Heart left ventricle (tissue), 16 donors: Measurements from ENCODE around the gene ENAH. TPM values are rescaled to one million over a fixed set of nuclear protein-coding genes. Genes with fewer than 3 reads are reported as not detected.

ENCODE experiments used
- ATAC-seq, 4 donors: fragments of 200-7000 bp; cut with Tn5 transposase; one replicate each; pipeline ENCODE4 v1.9.1; 2020 to 2022; ENCODE audit warnings: moderate library complexity in 4 of 4, mild to moderate bottlenecking in 3 of 4, moderate number of reproducible peaks in 1 of 4
- DNase-seq, 5 donors: peaks; one replicate each; pipeline ENCODE4 v3.0.0-alpha.2; 2020
- H3K27ac ChIP-seq, 12 donors: fragments of 200-600 bp; sonication (generic) in 4 of 12; one replicate each; pipeline versions ENCODE4 v1.5.0 to v1.8.0; 2016 to 2022; ENCODE audit warnings: mild to moderate bottlenecking in 2 of 12
- H3K27me3 ChIP-seq, 9 donors: fragments of 200-600 bp; sonication (generic) in 2 of 9; one replicate each; pipeline versions ENCODE4 v1.5.1 to v1.8.0; 2016 to 2022; ENCODE audit warnings: mild to moderate bottlenecking in 3 of 9
- H3K36me3 ChIP-seq, 9 donors: fragments of 200-600 bp; sonication (generic) in 2 of 9; one replicate each; pipeline versions ENCODE4 v1.5.0 to v1.8.0; 2018 to 2022; ENCODE audit warnings: mild to moderate bottlenecking in 2 of 9
- H3K4me1 ChIP-seq, 12 donors: fragments of 200-600 bp; sonication (generic) in 4 of 12; one replicate each; pipeline versions ENCODE4 v1.5.0 to v1.8.0; 2016 to 2022; ENCODE audit warnings: mild to moderate bottlenecking in 3 of 12
- H3K4me3 ChIP-seq, 12 donors: fragments of 200-600 bp; sonication (generic) in 4 of 12; one replicate each; pipeline versions ENCODE4 v1.5.0 to v1.8.0; 2017 to 2022; ENCODE audit warnings: mild to moderate bottlenecking in 9 of 12, moderate library complexity in 4 of 12
- H3K9me3 ChIP-seq, 12 donors: fragments of 200-600 bp; sonication (generic) in 4 of 12; one replicate each; pipeline versions ENCODE4 v1.5.0 to v1.8.0; 2016 to 2022; ENCODE audit warnings: mild to moderate bottlenecking in 1 of 12
- POLR2A ChIP-seq, 2 donors: fragments of 450-650 bp; IDR thresholded peaks; one replicate each; pipeline ENCODE4 v1.6.1; 2017; ENCODE audit warnings: antibody characterized with exemption in 2 of 2, mild to moderate bottlenecking in 2 of 2, moderate library complexity in 2 of 2
- WGBS, 4 donors: extraction: QIAGEN DNeasy Blood & Tissue Kit in 2 of 4; methylation state at CpG; one replicate each; pipeline versions ENCODE4 v1.1.5 to v1.1.7; 2013 to 2018; 5-methylcytosine and 5-hydroxymethylcytosine counted together
- intact Hi-C, 10 donors: fragments of 100-400 bp; cut with DNase I; formaldehyde crosslinking; loops; one replicate each; pipeline versions ENCODE4 v1.11.1 to v1.14.2; 2022
- polyA plus RNA-seq, 2 donors: library from polyadenylated mRNA; stranded (reverse); fragments of 200-250 nt; gene quantifications; one replicate each; pipeline ENCODE4 v1.2.3, GENCODE V29; 2013
- total RNA-seq, 9 donors: library from RNA; depleted of rRNA in 2 of 9; stranded (reverse); fragments of >200 nt in 2 of 9; fragmentation: NEBNext Ultra II Directional in 3 of 9; extraction: Animal tissue kit (Norgen Biotek cat#: 25700) in 3 of 9; gene quantifications; one replicate each; pipeline versions ENCODE4 v1.1.0 to v1.2.4, GENCODE V29; 2016 to 2023
- TF ChIP-seq, protein P1 (sequence below), 12 donors: fragments of 200-600 bp; sonication (generic) in 4 of 12; IDR thresholded peaks; one replicate each; pipeline versions ENCODE4 v1.5.0 to v1.8.0; 2018 to 2022; ENCODE audit warnings: antibody characterized with exemption in 12 of 12, mild to moderate bottlenecking in 5 of 12
- donor health status: ischemic (EF 13 %, LVEDD 7.1; RV severe dilation, severe dysfunction).
- donor health status: healthy with polysubstance abuse.
- donor health status: DM: no; HTN: yes; CAD: no.
- donor health status: DM: no; HTN: no; CAD: no.
- donor health status: ischemic (EF 25% LVEDD 6.9; RV normal size, moderate dysfunction).
- donor health status: ischemic (EF 25% LVEDD 5.7; RV mildly dilated, moderate dysfunction).
- donor health status: healthy.
- donor health status: DM: yes; HTN: yes; CAD: no.
- donor health status: ischemic (EF 35%, LVEDD 5.7; RV mildly dilated, moderate dysfunction).
- donor health status: nonischemic (EF 11% LVEDD 7.7; RV severe dilation, severe dysfunction).
- donor health status: DM: yes; HTN: yes; CAD: no.
- donor health status: PGD.
- donor health status: ischemic (EF 29% LVEDD 5.4; RV normal size, mild dysfunction).
- donor health status: nonischemic (EF 23%, LVEDD 6.1; RV moderate dilation, normal function).

ENAH gene
- total and polyA plus RNA-seq, 11 donors = 17.0 to 183 (median 86.1) TPM

DNA sequence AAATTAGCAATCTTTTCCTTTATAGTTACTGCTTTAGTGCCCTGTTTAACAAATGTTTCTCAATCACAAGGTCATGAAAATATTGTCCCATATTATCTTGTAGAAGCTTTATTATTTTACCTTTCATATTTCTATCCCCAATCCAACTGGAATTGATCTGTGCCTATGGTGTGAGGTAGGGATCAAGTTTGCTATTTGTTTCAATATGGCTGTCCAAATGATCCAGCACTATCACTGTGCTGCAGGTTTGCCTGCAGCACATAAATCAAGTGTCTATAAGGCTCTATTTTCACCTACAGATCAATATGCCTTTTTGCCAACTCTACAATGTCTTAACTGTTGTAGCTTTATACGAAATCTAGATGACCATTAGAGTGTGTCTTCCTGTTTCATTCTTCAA lies 96.2 kb downstream of the ENAH start:
- intact Hi-C loops = loop anchor here in 3 of 10 donors (5.0 to 10.0 kb wide), 3 partner anchors 52 to 98 kb away; partner anchors contain the start of gene ENAH (in 2 of the 3)
- DNase-seq (no peak), ATAC-seq (no peak)
- Histone ChIP-seq H3K27ac (no peak overlapping the region), H3K36me3 (peaks cover 0 to 29% (median 0%) of the 10 kb centered on the region in 9 donors), H3K9me3 (peaks cover 0 to 24% (median 2%) of the 10 kb centered on the region in 12 donors), H3K4me3 (no peak overlapping the region), H3K4me1 (peaks cover 0 to under 1% (median 0%) of the 10 kb centered on the region in 12 donors), H3K27me3 (no peaks in the 10 kb centered on the region)
- WGBS, 4 donors = 92 to 97% (median 95%) methylated on average over 1 of the region's 1 CpG
- TF ChIP-seq, protein P1, sequence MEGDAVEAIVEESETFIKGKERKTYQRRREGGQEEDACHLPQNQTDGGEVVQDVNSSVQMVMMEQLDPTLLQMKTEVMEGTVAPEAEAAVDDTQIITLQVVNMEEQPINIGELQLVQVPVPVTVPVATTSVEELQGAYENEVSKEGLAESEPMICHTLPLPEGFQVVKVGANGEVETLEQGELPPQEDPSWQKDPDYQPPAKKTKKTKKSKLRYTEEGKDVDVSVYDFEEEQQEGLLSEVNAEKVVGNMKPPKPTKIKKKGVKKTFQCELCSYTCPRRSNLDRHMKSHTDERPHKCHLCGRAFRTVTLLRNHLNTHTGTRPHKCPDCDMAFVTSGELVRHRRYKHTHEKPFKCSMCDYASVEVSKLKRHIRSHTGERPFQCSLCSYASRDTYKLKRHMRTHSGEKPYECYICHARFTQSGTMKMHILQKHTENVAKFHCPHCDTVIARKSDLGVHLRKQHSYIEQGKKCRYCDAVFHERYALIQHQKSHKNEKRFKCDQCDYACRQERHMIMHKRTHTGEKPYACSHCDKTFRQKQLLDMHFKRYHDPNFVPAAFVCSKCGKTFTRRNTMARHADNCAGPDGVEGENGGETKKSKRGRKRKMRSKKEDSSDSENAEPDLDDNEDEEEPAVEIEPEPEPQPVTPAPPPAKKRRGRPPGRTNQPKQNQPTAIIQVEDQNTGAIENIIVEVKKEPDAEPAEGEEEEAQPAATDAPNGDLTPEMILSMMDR (IDR thresholded peaks at IDR 0.05) = no peak
- TF ChIP-seq POLR2A (IDR thresholded peaks at IDR 0.05) = no peak

- Histone ChIP-seq H3K27ac (no peak overlapping the region), H3K4me1 (peaks cover 0 to 9% (median 0%) of the 10 kb centered on the region in 12 donors), H3K4me3 (no peak overlapping the region), H3K9me3 (peaks cover 0 to 24% (median 2%) of the 10 kb centered on the region in 12 donors), H3K27me3 (no peaks in the 10 kb centered on the region), H3K36me3 (peaks cover 0 to 23% (median 0%) of the 10 kb centered on the region in 9 donors)
- 92 to 95% (median 93%) methylated on average over 4 of the region's 4 CpGs for WGBS, 4 donors
- intact Hi-C loops = loop anchor here in 6 of 10 donors (2.0 to 10.0 kb wide), 5 partner anchors 51 to 221 kb away; partner anchors contain the start of genes ENAH (in 2 of the 6) and SRP9 (in 2 of the 6)
- DNase-seq (no peak), ATAC-seq (no peak)
- TF ChIP-seq POLR2A (IDR thresholded peaks at IDR 0.05) = no peak
- TF ChIP-seq, protein P1 (IDR thresholded peaks at IDR 0.05) = no peak
Measured at GRCh38 chr1:225555821-225556220, 97.1 kb downstream of the ENAH start.

DNA sequence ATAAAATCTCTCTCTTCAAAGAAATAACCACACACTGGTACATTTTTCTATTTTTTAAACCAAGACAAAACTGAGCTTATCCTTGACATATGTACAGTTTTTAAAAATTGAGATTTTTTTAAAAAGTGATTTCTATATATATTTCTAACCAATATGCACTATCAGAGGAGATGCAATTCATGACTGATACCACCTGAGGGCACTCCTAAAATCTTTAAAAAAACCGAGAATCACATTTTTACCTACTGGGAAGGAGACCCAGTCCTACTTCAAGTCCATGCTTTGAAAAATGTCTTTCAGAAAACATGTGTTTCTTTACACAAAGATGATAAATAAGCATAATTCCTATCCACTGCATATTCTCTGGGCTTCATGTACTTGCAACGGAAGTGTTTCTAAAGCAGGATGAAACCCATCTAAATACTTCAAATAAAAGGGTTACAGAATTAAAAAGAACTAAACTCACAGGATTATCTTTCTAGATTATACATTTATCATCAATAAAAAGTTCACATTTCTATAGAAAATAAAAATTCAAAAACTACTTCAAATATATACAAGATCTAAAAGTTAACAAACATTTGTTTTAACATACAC lies 98.6 kb downstream of the ENAH start:
- no peak for DNase-seq
- intact Hi-C loops = loop anchor here in 9 of 10 donors (2.0 to 10.0 kb wide), 6 partner anchors 50 to 222 kb away; partner anchors contain the start of genes SRP9 (in 2 of the 9) and ENAH (in 1 of the 9)
- Histone ChIP-seq H3K36me3 (peaks cover 0 to 9% (median 0%) of the 10 kb centered on the region in 9 donors), H3K27me3 (no peaks in the 10 kb centered on the region), H3K4me1 (peaks cover 0 to 24% (median 5%) of the 10 kb centered on the region in 12 donors), H3K4me3 (no peak overlapping the region), H3K9me3 (peaks cover 0 to 24% (median 2%) of the 10 kb centered on the region in 12 donors), H3K27ac (no peak overlapping the region)
- 49 to 59% (median 56%) methylated on average over 2 of the region's 2 CpGs for WGBS, 4 donors
- ATAC-seq = peak in 1 of 4 donors; percentile 43
- TF ChIP-seq, protein P1 (IDR thresholded peaks at IDR 0.05) = peak; percentile 39 to 73 (median 60)
- no peak for TF ChIP-seq POLR2A (IDR thresholded peaks at IDR 0.05)

GRCh38 chr1:225549821-225550220 lies 103.1 kb downstream of the ENAH start:
- peak; percentile 13 to 68 (median 32) for ATAC-seq
- peaks cover 0 to 37% (median 5%) of the 10 kb centered on the region in 12 donors for H3K4me1 ChIP-seq
- 47 to 68% (median 64%) methylated on average over 2 of the region's 2 CpGs for WGBS, 4 donors
- H3K4me3 ChIP-seq = no peak overlapping the region
- intact Hi-C loops = loop anchor here in 7 of 10 donors (5.0 to 10.0 kb wide), 5 partner anchors 45 to 365 kb away; partner anchors contain the start of gene ENAH (in 1 of the 7)
- no peaks in the 10 kb centered on the region for H3K27me3 ChIP-seq
- no peak overlapping the region for H3K27ac ChIP-seq
- H3K36me3 ChIP-seq = no peaks in the 10 kb centered on the region
- no peak for TF ChIP-seq POLR2A (IDR thresholded peaks at IDR 0.05)
- TF ChIP-seq, protein P1 (IDR thresholded peaks at IDR 0.05) = no peak
- no peaks in the 10 kb centered on the region for H3K9me3 ChIP-seq
- DNase-seq = no peak
